ENCODE results near the gene MALT1. TPM values are rescaled to one million over a fixed set of nuclear protein-coding genes. Genes with fewer than 3 reads are reported as not detected.

MALT1 gene
- polyA plus RNA-seq, 1 donor from 2014 or later = 40.5 TPM

DNA sequence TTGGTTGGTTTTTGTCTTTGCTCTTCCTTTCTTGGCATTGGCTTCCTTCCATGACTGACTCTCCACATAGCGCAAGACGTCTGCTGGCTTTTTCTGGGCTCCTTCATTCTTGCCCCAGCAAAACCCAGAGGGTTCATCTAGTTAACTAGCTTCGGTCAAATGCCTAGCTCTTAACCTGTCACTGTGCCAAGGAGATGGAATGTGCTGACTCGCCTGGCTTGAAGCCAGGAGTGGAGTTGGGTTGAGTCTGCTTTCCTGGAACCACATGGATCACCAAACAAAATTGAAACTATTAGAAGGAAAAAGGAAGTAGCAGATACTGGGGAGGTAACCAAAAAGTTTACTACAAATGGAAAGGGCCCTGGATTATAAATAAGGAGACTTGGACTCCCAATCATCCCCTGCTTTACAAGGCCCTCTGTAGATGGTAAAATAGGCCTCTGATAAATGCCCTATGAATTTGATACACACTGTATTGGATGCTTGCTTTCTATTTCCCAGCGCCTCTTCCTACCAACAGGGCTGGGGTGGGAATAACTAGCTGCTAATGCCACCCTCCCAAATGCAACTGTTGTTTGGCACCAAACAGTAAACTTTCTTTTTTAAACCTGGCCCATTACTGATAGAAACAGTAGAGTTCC is 11.3 kb downstream of the MALT1 start:
- no peaks in the 10 kb centered on the region for H3K9me3 ChIP-seq (ENCODE audit: low read length)
- no peaks in the 10 kb centered on the region for H3F3A ChIP-seq (ENCODE audit: insufficient read depth, low read length, poor library complexity, severe bottlenecking)
- no peaks in the 10 kb centered on the region for H3K27me3 ChIP-seq (ENCODE audit: insufficient read depth, low read depth, low read length)
- no peaks in the 10 kb centered on the region for H4K20me1 ChIP-seq (ENCODE audit: insufficient read depth)
- no peak overlapping the region for H2AFZ ChIP-seq (ENCODE audit: low read depth, low read length)
- no peaks in the 10 kb centered on the region for H3K9me2 ChIP-seq (ENCODE audit: insufficient read depth, low read length)
- no peak overlapping the region for H3K9ac ChIP-seq (ENCODE audit: low read length)
- H3K4me2 ChIP-seq (ENCODE audit: low read length) = no peak overlapping the region
- no peak overlapping the region for H3K4me3 ChIP-seq (ENCODE audit: low read length)
- no peak for TF ChIP-seq EZH2 (IDR thresholded peaks at IDR 0.05; ENCODE audit: borderline replicate concordance, insufficient read depth, low read length, poor library complexity, severe bottlenecking)
- no peak for TF ChIP-seq EP300 (conservative IDR thresholded peaks at IDR 0.05; ENCODE audit: poor library complexity, severe bottlenecking)
- TF ChIP-seq POLR2AphosphoS5 (IDR thresholded peaks at IDR 0.05) = no peak
- TF ChIP-seq RAD21 (conservative IDR thresholded peaks at IDR 0.05) = no peak
- TF ChIP-seq MXI1 (conservative IDR thresholded peaks at IDR 0.05; ENCODE audit: poor library complexity, severe bottlenecking) = no peak
- TF ChIP-seq, protein P1, sequence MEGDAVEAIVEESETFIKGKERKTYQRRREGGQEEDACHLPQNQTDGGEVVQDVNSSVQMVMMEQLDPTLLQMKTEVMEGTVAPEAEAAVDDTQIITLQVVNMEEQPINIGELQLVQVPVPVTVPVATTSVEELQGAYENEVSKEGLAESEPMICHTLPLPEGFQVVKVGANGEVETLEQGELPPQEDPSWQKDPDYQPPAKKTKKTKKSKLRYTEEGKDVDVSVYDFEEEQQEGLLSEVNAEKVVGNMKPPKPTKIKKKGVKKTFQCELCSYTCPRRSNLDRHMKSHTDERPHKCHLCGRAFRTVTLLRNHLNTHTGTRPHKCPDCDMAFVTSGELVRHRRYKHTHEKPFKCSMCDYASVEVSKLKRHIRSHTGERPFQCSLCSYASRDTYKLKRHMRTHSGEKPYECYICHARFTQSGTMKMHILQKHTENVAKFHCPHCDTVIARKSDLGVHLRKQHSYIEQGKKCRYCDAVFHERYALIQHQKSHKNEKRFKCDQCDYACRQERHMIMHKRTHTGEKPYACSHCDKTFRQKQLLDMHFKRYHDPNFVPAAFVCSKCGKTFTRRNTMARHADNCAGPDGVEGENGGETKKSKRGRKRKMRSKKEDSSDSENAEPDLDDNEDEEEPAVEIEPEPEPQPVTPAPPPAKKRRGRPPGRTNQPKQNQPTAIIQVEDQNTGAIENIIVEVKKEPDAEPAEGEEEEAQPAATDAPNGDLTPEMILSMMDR (IDR thresholded peaks at IDR 0.05; ENCODE audit: poor library complexity, severe bottlenecking) = no peak
- no peak for TF ChIP-seq REST (IDR thresholded peaks at IDR 0.05; ENCODE audit: borderline replicate concordance)
- TF ChIP-seq TAF1 (IDR thresholded peaks at IDR 0.05; ENCODE audit: low read depth) = no peak
- no peak for TF ChIP-seq SMC3 (conservative IDR thresholded peaks at IDR 0.05; ENCODE audit: poor library complexity)
- no peak overlapping the region for H3K27ac ChIP-seq (ENCODE audit: low read length)
- no peaks in the 10 kb centered on the region for H3K36me3 ChIP-seq (ENCODE audit: insufficient read depth, low read length)
- H3K79me2 ChIP-seq (replicated peaks; ENCODE audit: insufficient read depth, low read length) = peaks cover 4% of the 10 kb centered on the region

DNA sequence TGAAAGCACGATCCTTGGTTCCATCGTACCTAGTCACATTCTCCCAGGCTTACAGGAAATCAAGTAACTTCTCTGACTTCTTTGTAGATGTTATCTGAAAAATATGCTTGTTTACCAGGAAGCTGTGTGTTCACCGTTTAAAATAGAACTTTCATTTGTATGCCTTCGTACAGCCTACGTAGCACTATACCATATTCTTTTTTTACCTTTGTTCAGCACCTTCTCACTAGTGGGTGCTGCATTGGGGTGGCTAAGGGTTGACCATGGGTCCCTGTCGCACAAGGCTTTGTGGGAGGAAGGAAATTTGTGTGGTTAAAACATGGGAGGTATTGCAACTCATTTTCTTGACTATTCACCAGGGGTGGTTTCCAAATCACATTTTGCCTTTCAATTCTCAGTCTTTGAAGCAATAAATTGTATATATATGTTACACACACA is 16.6 kb downstream of the MALT1 start:
- no peaks in the 10 kb centered on the region for H3K9me3 ChIP-seq (ENCODE audit: low read length)
- no peak overlapping the region for H3K9ac ChIP-seq (ENCODE audit: low read length)
- H3K4me2 ChIP-seq (ENCODE audit: low read length) = no peak overlapping the region
- no peaks in the 10 kb centered on the region for H3F3A ChIP-seq (ENCODE audit: insufficient read depth, low read length, poor library complexity, severe bottlenecking)
- H4K20me1 ChIP-seq (ENCODE audit: insufficient read depth) = no peaks in the 10 kb centered on the region
- peaks cover 2% of the 10 kb centered on the region for H3K79me2 ChIP-seq (replicated peaks; ENCODE audit: insufficient read depth, low read length)
- no peaks in the 10 kb centered on the region for H3K9me2 ChIP-seq (ENCODE audit: insufficient read depth, low read length)
- TF ChIP-seq TAF1 (IDR thresholded peaks at IDR 0.05; ENCODE audit: low read depth) (no peak), POLR2AphosphoS5 (IDR thresholded peaks at IDR 0.05) (no peak), REST (IDR thresholded peaks at IDR 0.05; ENCODE audit: borderline replicate concordance) (no peak), EZH2 (IDR thresholded peaks at IDR 0.05; ENCODE audit: borderline replicate concordance, insufficient read depth, low read length, poor library complexity, severe bottlenecking) (no peak), MXI1 (conservative IDR thresholded peaks at IDR 0.05; ENCODE audit: poor library complexity, severe bottlenecking) (no peak), EP300 (conservative IDR thresholded peaks at IDR 0.05; ENCODE audit: poor library complexity, severe bottlenecking) (no peak), SMC3 (conservative IDR thresholded peaks at IDR 0.05; ENCODE audit: poor library complexity) (no peak)
- no peaks in the 10 kb centered on the region for H3K36me3 ChIP-seq (ENCODE audit: insufficient read depth, low read length)
- no peaks in the 10 kb centered on the region for H3K27me3 ChIP-seq (ENCODE audit: insufficient read depth, low read depth, low read length)
- H3K27ac ChIP-seq (ENCODE audit: low read length) = no peak overlapping the region
- H2AFZ ChIP-seq (ENCODE audit: low read depth, low read length) = no peak overlapping the region
- no peak overlapping the region for H3K4me3 ChIP-seq (ENCODE audit: low read length)
